Parathyroid adenoma (tissue), 2 donors: ENCODE data around the gene TMEM132A.

ENCODE experiments used
- H2AFZ ChIP-seq: fragments of 300-600 bp; sonication (generic); one replicate; pipeline ENCODE4 v1.7.0; 2017; ENCODE audit warnings: antibody characterized with exemption, mild to moderate bottlenecking
- H3K27ac ChIP-seq: fragments of 300-600 bp; sonication (generic); one replicate; pipeline ENCODE4 v1.7.0; 2017
- H3K27me3 ChIP-seq: fragments of 300-600 bp; sonication (generic); one replicate; pipeline ENCODE4 v1.7.0; 2017; ENCODE audit warnings: low read length; ENCODE audit not compliant: control insufficient read depth, insufficient read depth
- H3K36me3 ChIP-seq: fragments of 300-600 bp; sonication (generic); one replicate; pipeline ENCODE4 v1.7.0; 2017; ENCODE audit warnings: low read length; ENCODE audit not compliant: control insufficient read depth, insufficient read depth
- H3K4me1 ChIP-seq: fragments of 300-600 bp; sonication (generic); one replicate; pipeline ENCODE4 v1.7.0; 2017; ENCODE audit warnings: control low read depth
- H3K4me2 ChIP-seq: fragments of 300-600 bp; sonication (generic); one replicate; pipeline ENCODE4 v1.7.0; 2017; ENCODE audit warnings: low read length
- H3K4me3 ChIP-seq: fragments of 300-600 bp; sonication (generic); one replicate; pipeline ENCODE4 v1.7.0; 2017; ENCODE audit warnings: low read depth, low read length
- H3K79me2 ChIP-seq: fragments of 300-600 bp; sonication (generic); one replicate; pipeline ENCODE4 v1.7.0; 2017; ENCODE audit warnings: control low read depth
- H3K9ac ChIP-seq: fragments of 300-600 bp; sonication (generic); one replicate; pipeline ENCODE4 v1.7.0; 2017; ENCODE audit warnings: mild to moderate bottlenecking
- H3K9me3 ChIP-seq: fragments of 300-600 bp; sonication (generic); one replicate; pipeline ENCODE4 v1.7.0; 2017; ENCODE audit warnings: low read length; ENCODE audit not compliant: control insufficient read depth
- TF ChIP-seq, protein P1 (sequence below): fragments of 300-600 bp; sonication (generic); IDR thresholded peaks from one replicate; pipeline ENCODE4 v1.7.0; 2017; ENCODE audit warnings: antibody characterized with exemption, mild to moderate bottlenecking
- donor health status: primary hyperparathyroidism.

Gene TMEM132A

DNA sequence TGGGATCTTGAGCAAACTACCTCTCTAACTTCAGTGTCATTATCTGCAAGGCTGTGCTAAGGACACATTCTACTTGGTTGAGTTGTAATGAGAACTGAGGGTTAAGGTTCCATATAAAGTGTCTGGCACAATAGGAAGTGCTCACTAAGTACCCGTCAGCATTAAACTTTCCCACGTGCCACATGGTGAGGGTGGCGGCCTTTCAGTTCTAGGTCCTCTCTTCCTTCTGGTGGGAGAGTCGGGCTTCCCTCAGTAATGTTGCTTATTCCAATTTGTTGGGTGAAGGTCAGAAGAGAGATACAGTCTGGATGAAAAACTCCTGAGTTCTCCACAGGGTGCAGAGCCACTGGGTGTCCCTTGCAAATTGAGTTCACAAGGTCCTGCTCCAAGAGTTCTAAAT lies 42.6 kb downstream of the TMEM132A start:
- Histone ChIP-seq H3K36me3 (no peaks in the 10 kb centered on the region), H3K9me3 (no peaks in the 10 kb centered on the region), H3K79me2 (no peaks in the 10 kb centered on the region), H3K4me3 (no peak overlapping the region), H3K4me2 (no peak overlapping the region), H3K9ac (no peak overlapping the region), H3K27ac (no peak overlapping the region), H3K4me1 (no peaks in the 10 kb centered on the region), H2AFZ (no peak overlapping the region), H3K27me3 (no peaks in the 10 kb centered on the region)
- TF ChIP-seq, protein P1, sequence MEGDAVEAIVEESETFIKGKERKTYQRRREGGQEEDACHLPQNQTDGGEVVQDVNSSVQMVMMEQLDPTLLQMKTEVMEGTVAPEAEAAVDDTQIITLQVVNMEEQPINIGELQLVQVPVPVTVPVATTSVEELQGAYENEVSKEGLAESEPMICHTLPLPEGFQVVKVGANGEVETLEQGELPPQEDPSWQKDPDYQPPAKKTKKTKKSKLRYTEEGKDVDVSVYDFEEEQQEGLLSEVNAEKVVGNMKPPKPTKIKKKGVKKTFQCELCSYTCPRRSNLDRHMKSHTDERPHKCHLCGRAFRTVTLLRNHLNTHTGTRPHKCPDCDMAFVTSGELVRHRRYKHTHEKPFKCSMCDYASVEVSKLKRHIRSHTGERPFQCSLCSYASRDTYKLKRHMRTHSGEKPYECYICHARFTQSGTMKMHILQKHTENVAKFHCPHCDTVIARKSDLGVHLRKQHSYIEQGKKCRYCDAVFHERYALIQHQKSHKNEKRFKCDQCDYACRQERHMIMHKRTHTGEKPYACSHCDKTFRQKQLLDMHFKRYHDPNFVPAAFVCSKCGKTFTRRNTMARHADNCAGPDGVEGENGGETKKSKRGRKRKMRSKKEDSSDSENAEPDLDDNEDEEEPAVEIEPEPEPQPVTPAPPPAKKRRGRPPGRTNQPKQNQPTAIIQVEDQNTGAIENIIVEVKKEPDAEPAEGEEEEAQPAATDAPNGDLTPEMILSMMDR: no peak

- no peak overlapping the region for H2AFZ ChIP-seq
- no peaks in the 10 kb centered on the region for H3K36me3 ChIP-seq
- no peak overlapping the region for H3K9ac ChIP-seq
- no peak overlapping the region for H3K4me3 ChIP-seq
- TF ChIP-seq, protein P1: no peak
- no peaks in the 10 kb centered on the region for H3K27me3 ChIP-seq
- no peaks in the 10 kb centered on the region for H3K4me1 ChIP-seq
- H3K9me3 ChIP-seq: no peaks in the 10 kb centered on the region
- no peak overlapping the region for H3K4me2 ChIP-seq
- H3K79me2 ChIP-seq: no peaks in the 10 kb centered on the region
- H3K27ac ChIP-seq: no peak overlapping the region
These were observed 44.0 kb downstream of the TMEM132A start for GRCh38 chr11:60968223-60968622.

GRCh38 chr11:60970369-60970774 lies 46.1 kb downstream of the TMEM132A start:
- H3K9ac ChIP-seq: no peak overlapping the region
- no peaks in the 10 kb centered on the region for H3K9me3 ChIP-seq
- TF ChIP-seq, protein P1: peak; percentile 73
- no peaks in the 10 kb centered on the region for H3K79me2 ChIP-seq
- H3K27me3 ChIP-seq: no peaks in the 10 kb centered on the region
- no peak overlapping the region for H3K4me3 ChIP-seq
- H3K4me1 ChIP-seq: no peaks in the 10 kb centered on the region
- H3K4me2 ChIP-seq: no peak overlapping the region
- no peak overlapping the region for H2AFZ ChIP-seq
- H3K36me3 ChIP-seq: no peaks in the 10 kb centered on the region
- H3K27ac ChIP-seq: no peak overlapping the region

DNA sequence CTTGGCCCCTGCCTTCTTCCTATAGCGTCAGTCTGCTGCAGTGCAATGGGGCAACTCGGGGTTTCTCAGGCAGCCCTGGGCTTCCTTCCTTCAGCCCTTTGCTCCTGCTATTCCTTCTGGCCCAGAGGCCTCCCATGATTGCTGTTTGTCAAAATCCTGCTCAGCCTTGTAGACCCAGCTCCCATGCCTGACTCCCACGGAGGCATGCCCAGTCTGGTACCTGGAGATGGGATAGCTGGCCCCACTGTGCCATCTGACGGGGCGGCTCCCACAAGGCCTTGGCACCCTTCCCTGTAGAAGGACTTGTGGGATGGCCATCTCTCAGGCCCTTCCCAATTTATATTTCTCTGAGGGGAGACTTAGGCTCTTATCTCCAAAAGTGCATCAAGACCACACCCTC lies 46.6 kb downstream of the TMEM132A start:
- Histone ChIP-seq H2AFZ (no peak overlapping the region), H3K4me3 (no peak overlapping the region)
- TF ChIP-seq, protein P1: no peak

GRCh38 chr11:60971520-60971919 lies 47.3 kb downstream of the TMEM132A start, which contains the start of gene CD6:
Gene CD6, plus strand, starts transcription at chr11:60971680. Its CDS starts 186 bp downstream, at chr11:60971866.
- Histone ChIP-seq H3K9me3 (no peaks in the 10 kb centered on the region), H3K27ac (no peak within 1 kb of the TSS), H3K27me3 (no peaks in the 10 kb centered on the region), H3K36me3 (no peaks in the 10 kb centered on the region), H3K4me1 (no peaks in the 10 kb centered on the region), H2AFZ (no peak within 1 kb of the TSS), H3K9ac (no peak within 1 kb of the TSS), H3K79me2 (no peaks in the 10 kb centered on the region), H3K4me2 (no peak within 1 kb of the TSS), H3K4me3 (no peak within 1 kb of the TSS)
- TF ChIP-seq, protein P1: no peak

More for the DNA sequence above, 46.6 kb downstream of the TMEM132A start:
- Histone ChIP-seq H3K27me3 (no peaks in the 10 kb centered on the region), H3K4me1 (no peaks in the 10 kb centered on the region), H3K4me2 (no peak overlapping the region), H3K9me3 (no peaks in the 10 kb centered on the region), H3K79me2 (no peaks in the 10 kb centered on the region), H3K9ac (no peak overlapping the region), H3K27ac (no peak overlapping the region), H3K36me3 (no peaks in the 10 kb centered on the region)
